RWPE2 (cell line): ENCODE results near the gene FRMD6.
A peak's percentile ranks its signal among the peaks of the same experiment; 100 is the strongest.

ENCODE experiments used
- ATAC-seq: fragments of 200-7000 bp; cut with Tn5 transposase; 3 replicates; pipeline ENCODE4 v1.9.1; 2021; ENCODE audit warnings: low read depth
- DNase-seq: peaks from one replicate; pipeline ENCODE4 v3.0.0-alpha.2; 2020; ENCODE audit warnings: low spot score
- H3K27ac ChIP-seq: fragments of 450-650 bp; 2 replicates; pipeline ENCODE4 v1.5.1; 2017; ENCODE audit warnings: mild to moderate bottlenecking; ENCODE audit not compliant: poor library complexity, severe bottlenecking
- H3K27me3 ChIP-seq: fragments of 250-450 bp; sonication (Bioruptor Pico); 2 replicates; pipeline ENCODE4 v1.5.1; 2021; ENCODE audit warnings: mild to moderate bottlenecking, moderate library complexity; ENCODE audit not compliant: insufficient read depth, poor library complexity, severe bottlenecking
- H3K36me3 ChIP-seq: fragments of 250-450 bp; sonication (Bioruptor Pico); 2 replicates; pipeline ENCODE4 v1.5.1; 2020; ENCODE audit warnings: low read depth, mild to moderate bottlenecking, moderate library complexity
- H3K4me1 ChIP-seq: fragments of 250-450 bp; sonication (Bioruptor Pico); 2 replicates; pipeline ENCODE4 v1.5.1; 2021; ENCODE audit warnings: mild to moderate bottlenecking, moderate library complexity; ENCODE audit not compliant: insufficient read depth, poor library complexity, severe bottlenecking
- H3K4me3 ChIP-seq: fragments of 250-450 bp; sonication (Bioruptor Pico); 2 replicates; pipeline ENCODE4 v1.5.1; 2021; ENCODE audit warnings: mild to moderate bottlenecking, moderate library complexity; ENCODE audit not compliant: severe bottlenecking
- H3K9me3 ChIP-seq: fragments of 250-450 bp; sonication (Bioruptor Pico); 2 replicates; pipeline ENCODE4 v1.5.1; 2021; ENCODE audit warnings: mild to moderate bottlenecking, moderate library complexity; ENCODE audit not compliant: severe bottlenecking
- TF ChIP-seq, protein P1 (sequence below): fragments of 450-650 bp; IDR thresholded peaks from one replicate; pipeline ENCODE4 v1.5.1; 2017; ENCODE audit warnings: mild to moderate bottlenecking, moderate library complexity; ENCODE audit not compliant: poor library complexity, severe bottlenecking

Gene FRMD6

GRCh38 chr14:51658441-51659173 lies 6.9 kb downstream of the FRMD6 start:
- H3K27ac ChIP-seq, result peak overlapping the region; percentile 0

DNA sequence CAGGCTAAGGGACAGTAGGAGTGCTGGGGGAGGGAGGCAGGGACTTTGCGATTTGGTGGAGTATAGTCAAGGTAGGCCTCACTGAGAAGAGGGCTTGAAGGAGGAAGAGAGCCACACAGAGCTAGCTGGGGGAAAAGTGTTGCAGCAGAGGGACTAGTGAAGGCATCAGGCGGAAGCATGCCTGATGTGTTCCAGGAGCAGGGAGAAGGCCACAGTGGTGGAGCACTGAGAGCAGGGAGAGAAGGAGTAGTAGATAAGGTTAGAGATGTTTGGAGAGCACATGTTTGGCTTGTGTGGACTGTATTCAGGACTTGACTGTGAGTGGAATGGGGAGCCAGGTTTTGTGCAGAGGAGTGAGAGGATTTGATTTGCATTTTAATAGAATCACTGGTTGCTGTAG lies 9.0 kb downstream of the FRMD6 start:
- TF ChIP-seq, protein P1, sequence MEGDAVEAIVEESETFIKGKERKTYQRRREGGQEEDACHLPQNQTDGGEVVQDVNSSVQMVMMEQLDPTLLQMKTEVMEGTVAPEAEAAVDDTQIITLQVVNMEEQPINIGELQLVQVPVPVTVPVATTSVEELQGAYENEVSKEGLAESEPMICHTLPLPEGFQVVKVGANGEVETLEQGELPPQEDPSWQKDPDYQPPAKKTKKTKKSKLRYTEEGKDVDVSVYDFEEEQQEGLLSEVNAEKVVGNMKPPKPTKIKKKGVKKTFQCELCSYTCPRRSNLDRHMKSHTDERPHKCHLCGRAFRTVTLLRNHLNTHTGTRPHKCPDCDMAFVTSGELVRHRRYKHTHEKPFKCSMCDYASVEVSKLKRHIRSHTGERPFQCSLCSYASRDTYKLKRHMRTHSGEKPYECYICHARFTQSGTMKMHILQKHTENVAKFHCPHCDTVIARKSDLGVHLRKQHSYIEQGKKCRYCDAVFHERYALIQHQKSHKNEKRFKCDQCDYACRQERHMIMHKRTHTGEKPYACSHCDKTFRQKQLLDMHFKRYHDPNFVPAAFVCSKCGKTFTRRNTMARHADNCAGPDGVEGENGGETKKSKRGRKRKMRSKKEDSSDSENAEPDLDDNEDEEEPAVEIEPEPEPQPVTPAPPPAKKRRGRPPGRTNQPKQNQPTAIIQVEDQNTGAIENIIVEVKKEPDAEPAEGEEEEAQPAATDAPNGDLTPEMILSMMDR, result no peak
- H3K36me3 ChIP-seq, result peaks cover 91% of the 10 kb centered on the region
- no peaks in the 10 kb centered on the region for H3K9me3 ChIP-seq
- no peak overlapping the region for H3K4me3 ChIP-seq
- DNase-seq (no peak), ATAC-seq (no peak)
- peaks cover 35% of the 10 kb centered on the region for H3K4me1 ChIP-seq
- no peaks in the 10 kb centered on the region for H3K27me3 ChIP-seq
- no peak overlapping the region for H3K27ac ChIP-seq

More at GRCh38 chr14:51658441-51659173, 6.9 kb downstream of the FRMD6 start:
- Histone ChIP-seq H3K4me1 (peaks cover 55% of the 10 kb centered on the region), H3K36me3 (peaks cover 88% of the 10 kb centered on the region), H3K9me3 (no peaks in the 10 kb centered on the region), H3K4me3 (no peak overlapping the region), H3K27me3 (no peaks in the 10 kb centered on the region)
- DNase-seq (no peak), ATAC-seq (no peak)
- TF ChIP-seq, protein P1, result no peak

DNA sequence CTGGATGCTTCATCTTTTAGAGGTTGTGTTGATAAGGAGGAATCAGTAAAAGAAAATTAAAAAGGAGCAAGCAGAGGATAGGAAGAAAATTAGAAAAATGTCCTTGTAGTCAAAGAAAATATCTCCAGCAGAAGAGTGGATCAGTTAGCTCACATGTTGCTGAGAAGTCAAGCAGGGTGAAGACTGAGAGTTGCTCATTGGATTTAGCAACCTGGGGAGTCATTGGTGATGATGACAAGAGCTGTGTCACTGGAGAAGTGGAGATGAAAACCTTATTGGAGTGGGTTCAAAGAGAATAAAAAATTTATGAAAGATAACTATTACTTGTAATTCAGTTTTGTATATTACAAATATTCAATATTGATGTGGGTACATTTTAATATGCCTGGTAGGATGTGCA lies 9.8 kb downstream of the FRMD6 start:
- Histone ChIP-seq H3K27me3 (no peaks in the 10 kb centered on the region), H3K36me3 (peaks cover 94% of the 10 kb centered on the region), H3K27ac (no peak overlapping the region), H3K4me3 (no peak overlapping the region), H3K9me3 (no peaks in the 10 kb centered on the region), H3K4me1 (peaks cover 30% of the 10 kb centered on the region)
- DNase-seq (no peak), ATAC-seq (no peak)
- TF ChIP-seq, protein P1, result no peak

- Histone ChIP-seq H3K27me3 (no peaks in the 10 kb centered on the region), H3K4me3 (no peak overlapping the region), H3K27ac (no peak overlapping the region), H3K4me1 (peaks cover 8% of the 10 kb centered on the region), H3K36me3 (peaks cover 92% of the 10 kb centered on the region), H3K9me3 (no peaks in the 10 kb centered on the region)
- TF ChIP-seq, protein P1, result no peak
- DNase-seq (no peak), ATAC-seq (peak; percentile 40; the same call in 2 of the 3 replicates)
Measured at GRCh38 chr14:51663783-51664326, 12.1 kb downstream of the FRMD6 start.

DNA sequence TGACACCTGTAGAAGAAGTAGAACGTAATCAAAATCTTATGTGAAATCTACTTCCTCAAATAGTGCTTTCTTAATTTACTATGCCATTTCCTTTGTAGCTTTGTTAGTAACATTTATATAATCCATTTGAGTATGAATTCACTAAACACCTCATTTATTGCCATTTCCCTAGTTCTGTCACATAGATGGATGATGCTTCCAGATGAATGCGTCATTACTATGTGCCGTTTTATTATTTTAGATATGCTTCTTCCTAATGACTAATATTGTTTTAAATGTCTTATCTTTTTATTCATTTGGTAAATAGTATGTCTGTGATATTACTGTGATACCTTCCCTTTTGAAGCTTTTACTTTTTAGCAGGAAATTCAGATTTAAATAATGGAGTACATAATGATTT lies 14.4 kb downstream of the FRMD6 start:
- DNase-seq, result no peak
- H3K4me1 ChIP-seq, result no peaks in the 10 kb centered on the region

More for the DNA sequence above, 14.4 kb downstream of the FRMD6 start:
- Histone ChIP-seq H3K9me3 (no peaks in the 10 kb centered on the region), H3K27me3 (no peaks in the 10 kb centered on the region), H3K36me3 (peaks cover 86% of the 10 kb centered on the region), H3K4me3 (no peak overlapping the region), H3K27ac (no peak overlapping the region)
- TF ChIP-seq, protein P1, result no peak
- ATAC-seq, result no peak
